Measurements from ENCODE around the gene MYCBP2. TPM values are rescaled to one million over a fixed set of nuclear protein-coding genes. Genes with fewer than 3 reads are reported as not detected.
"Not testable (repeated sequence)": the region's sequence is repeated elsewhere in the genome, so short reads cannot be mapped to it uniquely, and the experiment has no call there.

MYCBP2 gene
- total RNA-seq, 1 donor from 2014 or later = 75.4 TPM

GRCh38 chr13:77319536-77319935 is 7.4 kb downstream of the MYCBP2 start:
- TF ChIP-seq CTCF (conservative IDR thresholded peaks at IDR 0.05) = no peak
- Mint-ChIP-seq H3K27ac (ENCODE audit: unreplicated experiment) (no peak overlapping the region), H3K36me3 (ENCODE audit: low read depth) (no peaks in the 10 kb centered on the region), H3K4me1 (peaks cover 33% of the 10 kb centered on the region), H3K9me3 (no peaks in the 10 kb centered on the region), H3K4me3 (no peak overlapping the region), H3K27me3 (ENCODE audit: low read depth) (no peaks in the 10 kb centered on the region)
- no peak for DNase-seq (ENCODE audit: low read depth, low spot score)

GRCh38 chr13:77318741-77319140 is 8.2 kb downstream of the MYCBP2 start:
- Mint-ChIP-seq H3K36me3 (ENCODE audit: low read depth) (no peaks in the 10 kb centered on the region), H3K9me3 (no peaks in the 10 kb centered on the region), H3K27me3 (ENCODE audit: low read depth) (no peaks in the 10 kb centered on the region), H3K4me1 (peaks cover 26% of the 10 kb centered on the region), H3K4me3 (no peak overlapping the region), H3K27ac (ENCODE audit: unreplicated experiment) (peak overlapping the region; percentile 48)
- no peak for DNase-seq (ENCODE audit: low read depth, low spot score)
- TF ChIP-seq CTCF (conservative IDR thresholded peaks at IDR 0.05) = no peak

GRCh38 chr13:77316430-77316829 is 10.5 kb downstream of the MYCBP2 start:
- Mint-ChIP-seq H3K27ac (ENCODE audit: unreplicated experiment) (no peak overlapping the region), H3K27me3 (ENCODE audit: low read depth) (no peaks in the 10 kb centered on the region), H3K4me1 (peaks cover 21% of the 10 kb centered on the region), H3K9me3 (no peaks in the 10 kb centered on the region), H3K36me3 (ENCODE audit: low read depth) (no peaks in the 10 kb centered on the region), H3K4me3 (no peak overlapping the region)
- no peak for TF ChIP-seq CTCF (conservative IDR thresholded peaks at IDR 0.05)
- no peak for DNase-seq (ENCODE audit: low read depth, low spot score)

GRCh38 chr13:77315509-77315908 is 11.4 kb downstream of the MYCBP2 start:
- DNase-seq (ENCODE audit: low read depth, low spot score); H3K4me3 Mint-ChIP-seq; H3K27me3 Mint-ChIP-seq (ENCODE audit: low read depth); H3K9me3 Mint-ChIP-seq; H3K36me3 Mint-ChIP-seq (ENCODE audit: low read depth); H3K27ac Mint-ChIP-seq (ENCODE audit: unreplicated experiment): not testable (repeated sequence)
- peaks cover 27% of the 10 kb centered on the region for H3K4me1 Mint-ChIP-seq

- peaks cover 2% of the 10 kb centered on the region for H3K9me3 Mint-ChIP-seq
- peaks cover 32% of the 10 kb centered on the region for H3K4me1 Mint-ChIP-seq
- no peak overlapping the region for H3K4me3 Mint-ChIP-seq
- TF ChIP-seq CTCF (conservative IDR thresholded peaks at IDR 0.05) = no peak
- no peak for DNase-seq (ENCODE audit: low read depth, low spot score)
- no peaks in the 10 kb centered on the region for H3K27me3 Mint-ChIP-seq (ENCODE audit: low read depth)
- no peak overlapping the region for H3K27ac Mint-ChIP-seq (ENCODE audit: unreplicated experiment)
- H3K36me3 Mint-ChIP-seq (ENCODE audit: low read depth) = no peaks in the 10 kb centered on the region
Observed at GRCh38 chr13:77313923-77314322, 13.0 kb downstream of the MYCBP2 start.

GRCh38 chr13:77312311-77312710 is 14.6 kb downstream of the MYCBP2 start:
- Mint-ChIP-seq H3K27ac (ENCODE audit: unreplicated experiment) (no peak overlapping the region), H3K4me1 (peaks cover 36% of the 10 kb centered on the region), H3K9me3 (peaks cover 6% of the 10 kb centered on the region), H3K36me3 (ENCODE audit: low read depth) (no peaks in the 10 kb centered on the region), H3K27me3 (ENCODE audit: low read depth) (no peaks in the 10 kb centered on the region), H3K4me3 (no peak overlapping the region)
- no peak for DNase-seq (ENCODE audit: low read depth, low spot score)
- TF ChIP-seq CTCF (conservative IDR thresholded peaks at IDR 0.05) = no peak
